ENCODE data around the gene PRTG. TPM values are rescaled to one million over a fixed set of nuclear protein-coding genes. Genes with fewer than 3 reads are reported as not detected.

The PRTG gene
- total RNA-seq, 1 experiment from 2014 or later: 11.4 TPM

- no peak for DNase-seq (ENCODE audit: low read depth, low spot score)
- intact Hi-C loops (cut with micrococcal nuclease; ENCODE audit: unreplicated experiment): no loop called here
- POLR2A ChIA-PET: no interaction called here
These were observed 55.2 kb downstream of the PRTG start for GRCh38 chr15:55687792-55688191.

GRCh38 chr15:55685286-55685685 lies 57.7 kb downstream of the PRTG start:
- intact Hi-C loops (cut with micrococcal nuclease; ENCODE audit: unreplicated experiment) (no loop called here), in situ Hi-C loops (cut with HindIII; ENCODE audit: low pct_unique_long_range_greater_than_20kb, low sequenced_read_pairs) (no loop called here)
- no peaks in the 10 kb centered on the region for H3K4me1 ChIP-seq (ENCODE audit: control insufficient read depth, insufficient read depth, low read length)
- no peak for ATAC-seq
- 0 out of 2 replicates have a peak, but pooled peaks cover 4% of the 10 kb centered on the region for H3K36me3 ChIP-seq (ENCODE audit: control insufficient read depth, insufficient read depth, low read length)
- no peak overlapping the region for H3K27ac ChIP-seq (ENCODE audit: low read length)
- CTCF ChIA-PET: no interaction called here
- TF ChIP-seq CTCF (IDR thresholded peaks at IDR 0.05) (no peak), POLR2AphosphoS5 (IDR thresholded peaks at IDR 0.05; ENCODE audit: low read depth, low read length) (no peak), TCF7L2 (IDR thresholded peaks at IDR 0.05; ENCODE audit: low read depth, low read length) (no peak), SIN3A (IDR thresholded peaks at IDR 0.05; ENCODE audit: borderline replicate concordance, insufficient read depth, low read depth, low read length) (no peak)
- TF ChIP-seq, protein P1, sequence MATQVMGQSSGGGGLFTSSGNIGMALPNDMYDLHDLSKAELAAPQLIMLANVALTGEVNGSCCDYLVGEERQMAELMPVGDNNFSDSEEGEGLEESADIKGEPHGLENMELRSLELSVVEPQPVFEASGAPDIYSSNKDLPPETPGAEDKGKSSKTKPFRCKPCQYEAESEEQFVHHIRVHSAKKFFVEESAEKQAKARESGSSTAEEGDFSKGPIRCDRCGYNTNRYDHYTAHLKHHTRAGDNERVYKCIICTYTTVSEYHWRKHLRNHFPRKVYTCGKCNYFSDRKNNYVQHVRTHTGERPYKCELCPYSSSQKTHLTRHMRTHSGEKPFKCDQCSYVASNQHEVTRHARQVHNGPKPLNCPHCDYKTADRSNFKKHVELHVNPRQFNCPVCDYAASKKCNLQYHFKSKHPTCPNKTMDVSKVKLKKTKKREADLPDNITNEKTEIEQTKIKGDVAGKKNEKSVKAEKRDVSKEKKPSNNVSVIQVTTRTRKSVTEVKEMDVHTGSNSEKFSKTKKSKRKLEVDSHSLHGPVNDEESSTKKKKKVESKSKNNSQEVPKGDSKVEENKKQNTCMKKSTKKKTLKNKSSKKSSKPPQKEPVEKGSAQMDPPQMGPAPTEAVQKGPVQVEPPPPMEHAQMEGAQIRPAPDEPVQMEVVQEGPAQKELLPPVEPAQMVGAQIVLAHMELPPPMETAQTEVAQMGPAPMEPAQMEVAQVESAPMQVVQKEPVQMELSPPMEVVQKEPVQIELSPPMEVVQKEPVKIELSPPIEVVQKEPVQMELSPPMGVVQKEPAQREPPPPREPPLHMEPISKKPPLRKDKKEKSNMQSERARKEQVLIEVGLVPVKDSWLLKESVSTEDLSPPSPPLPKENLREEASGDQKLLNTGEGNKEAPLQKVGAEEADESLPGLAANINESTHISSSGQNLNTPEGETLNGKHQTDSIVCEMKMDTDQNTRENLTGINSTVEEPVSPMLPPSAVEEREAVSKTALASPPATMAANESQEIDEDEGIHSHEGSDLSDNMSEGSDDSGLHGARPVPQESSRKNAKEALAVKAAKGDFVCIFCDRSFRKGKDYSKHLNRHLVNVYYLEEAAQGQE (IDR thresholded peaks at IDR 0.05; ENCODE audit: insufficient read depth in 1 of 2, low read depth in 2 of 2, low read length in 1 of 2): no peak
- no peak for DNase-seq (ENCODE audit: low read depth, low spot score)
- H3K27me3 ChIP-seq (ENCODE audit: control insufficient read depth, insufficient read depth, low read length): no peaks in the 10 kb centered on the region
- no TSS peak for BruUV-seq (replicated peaks)
- POLR2A ChIA-PET: no interaction called here
- no peaks in the 10 kb centered on the region for H3K9me3 ChIP-seq (ENCODE audit: control insufficient read depth, insufficient read depth, low read depth, low read length)
- H3K4me3 ChIP-seq (ENCODE audit: low read depth in 2 of 2, low read length in 2 of 2): no peak overlapping the region

More at GRCh38 chr15:55687792-55688191, 55.2 kb downstream of the PRTG start:
- in situ Hi-C loops (cut with HindIII; ENCODE audit: low pct_unique_long_range_greater_than_20kb, low sequenced_read_pairs): no loop called here
- H3K27ac ChIP-seq (ENCODE audit: low read length): no peak overlapping the region
- BruUV-seq (replicated peaks): no TSS peak
- no peaks in the 10 kb centered on the region for H3K9me3 ChIP-seq (ENCODE audit: control insufficient read depth, insufficient read depth, low read depth, low read length)
- H3K27me3 ChIP-seq (ENCODE audit: control insufficient read depth, insufficient read depth, low read length): no peaks in the 10 kb centered on the region
- no peak for ATAC-seq
- no peaks in the 10 kb centered on the region for H3K4me1 ChIP-seq (ENCODE audit: control insufficient read depth, insufficient read depth, low read length)
- no peak overlapping the region for H3K4me3 ChIP-seq (ENCODE audit: low read depth in 2 of 2, low read length in 2 of 2)
- no peaks in the 10 kb centered on the region for H3K36me3 ChIP-seq (ENCODE audit: control insufficient read depth, insufficient read depth, low read length)
- CTCF ChIA-PET: no interaction called here
- TF ChIP-seq SIN3A (IDR thresholded peaks at IDR 0.05; ENCODE audit: borderline replicate concordance, insufficient read depth, low read depth, low read length) (no peak), TCF7L2 (IDR thresholded peaks at IDR 0.05; ENCODE audit: low read depth, low read length) (no peak), CTCF (IDR thresholded peaks at IDR 0.05) (no peak), POLR2AphosphoS5 (IDR thresholded peaks at IDR 0.05; ENCODE audit: low read depth, low read length) (no peak)
- TF ChIP-seq, protein P1 (IDR thresholded peaks at IDR 0.05; ENCODE audit: insufficient read depth in 1 of 2, low read depth in 2 of 2, low read length in 1 of 2): no peak
